D721Med (cell line): ENCODE data around the gene TTC33.
"Not testable (repeated sequence)": the region's sequence is repeated elsewhere in the genome, so short reads cannot be mapped to it uniquely, and the experiment has no call there.

Experiments used
- DNase-seq: peaks from one replicate; pipeline ENCODE4 v3.0.0; 2011; ENCODE audit warnings: low spot score; ENCODE audit not compliant: insufficient read length
- FAIRE-seq: peaks from 2 replicates; lab custom pipeline; 2011; peaks lifted over from hg19 to GRCh38; lab: Jason Lieb, UNC
- TF ChIP-seq, protein P1 (sequence below): IDR thresholded peaks from 2 replicates; pipeline ENCODE4 v1.5.1; 2012; ENCODE audit warnings: mild to moderate bottlenecking, control low read depth; ENCODE audit not compliant: insufficient read depth; ENCODE audit errors: missing control alignments

Gene TTC33

GRCh38 chr5:40649463-40650030, 106.2 kb downstream of the TTC33 start:
- FAIRE-seq (no peak), DNase-seq (no peak)
- TF ChIP-seq, protein P1, sequence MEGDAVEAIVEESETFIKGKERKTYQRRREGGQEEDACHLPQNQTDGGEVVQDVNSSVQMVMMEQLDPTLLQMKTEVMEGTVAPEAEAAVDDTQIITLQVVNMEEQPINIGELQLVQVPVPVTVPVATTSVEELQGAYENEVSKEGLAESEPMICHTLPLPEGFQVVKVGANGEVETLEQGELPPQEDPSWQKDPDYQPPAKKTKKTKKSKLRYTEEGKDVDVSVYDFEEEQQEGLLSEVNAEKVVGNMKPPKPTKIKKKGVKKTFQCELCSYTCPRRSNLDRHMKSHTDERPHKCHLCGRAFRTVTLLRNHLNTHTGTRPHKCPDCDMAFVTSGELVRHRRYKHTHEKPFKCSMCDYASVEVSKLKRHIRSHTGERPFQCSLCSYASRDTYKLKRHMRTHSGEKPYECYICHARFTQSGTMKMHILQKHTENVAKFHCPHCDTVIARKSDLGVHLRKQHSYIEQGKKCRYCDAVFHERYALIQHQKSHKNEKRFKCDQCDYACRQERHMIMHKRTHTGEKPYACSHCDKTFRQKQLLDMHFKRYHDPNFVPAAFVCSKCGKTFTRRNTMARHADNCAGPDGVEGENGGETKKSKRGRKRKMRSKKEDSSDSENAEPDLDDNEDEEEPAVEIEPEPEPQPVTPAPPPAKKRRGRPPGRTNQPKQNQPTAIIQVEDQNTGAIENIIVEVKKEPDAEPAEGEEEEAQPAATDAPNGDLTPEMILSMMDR = no peak

DNA sequence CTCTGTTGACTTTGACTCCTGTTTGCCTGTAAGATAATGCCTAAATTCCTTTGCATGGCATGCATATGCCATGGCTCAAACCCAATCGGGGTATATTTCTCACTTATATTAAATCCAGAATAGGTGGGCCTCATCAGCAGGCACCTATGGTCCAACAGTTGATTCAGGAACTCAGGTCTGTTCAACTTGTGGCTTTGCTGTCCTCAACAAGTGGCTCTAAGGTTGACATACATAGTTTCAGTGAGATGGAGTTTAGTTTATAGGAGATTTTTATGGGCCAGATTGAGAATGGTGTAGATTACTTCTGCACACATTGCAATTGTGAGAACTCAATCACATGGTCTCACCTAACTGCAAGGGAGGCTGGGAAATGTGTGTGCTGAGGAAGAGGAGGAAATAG, 107.6 kb downstream of the TTC33 start:
- FAIRE-seq (no peak), DNase-seq (no peak)
- TF ChIP-seq, protein P1 = no peak

- no peak for DNase-seq
- TF ChIP-seq, protein P1 = no peak
- no peak for FAIRE-seq
Measured at GRCh38 chr5:40646266-40646665, 109.5 kb downstream of the TTC33 start.

GRCh38 chr5:40639531-40639930, 116.2 kb downstream of the TTC33 start:
- FAIRE-seq, DNase-seq: not testable (repeated sequence)

- no peak for DNase-seq
- no peak for FAIRE-seq
- TF ChIP-seq, protein P1 = no peak
Measured at GRCh38 chr5:40634593-40634992, 121.2 kb downstream of the TTC33 start.

DNA sequence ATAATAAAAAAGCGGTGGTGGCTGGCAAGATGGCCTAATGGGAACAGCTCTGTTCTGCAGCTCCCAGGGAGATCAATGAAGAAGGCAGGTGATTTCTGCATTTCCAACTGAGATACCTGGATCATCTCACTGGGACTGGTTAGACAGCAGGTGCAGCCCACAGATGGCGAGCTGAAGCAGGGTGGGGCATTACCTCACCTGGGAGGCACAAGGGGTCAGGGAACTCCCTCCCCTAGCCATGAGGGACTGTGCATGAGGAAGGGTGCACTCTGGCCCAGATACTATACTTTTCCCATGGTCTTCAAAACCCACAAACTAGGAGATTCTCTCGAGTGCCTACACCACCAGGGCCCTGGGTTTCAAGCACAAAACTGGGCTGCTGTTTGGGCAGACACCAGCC, 121.6 kb downstream of the TTC33 start:
- DNase-seq = no peak
- FAIRE-seq = no peak
- TF ChIP-seq, protein P1 = no peak

DNA sequence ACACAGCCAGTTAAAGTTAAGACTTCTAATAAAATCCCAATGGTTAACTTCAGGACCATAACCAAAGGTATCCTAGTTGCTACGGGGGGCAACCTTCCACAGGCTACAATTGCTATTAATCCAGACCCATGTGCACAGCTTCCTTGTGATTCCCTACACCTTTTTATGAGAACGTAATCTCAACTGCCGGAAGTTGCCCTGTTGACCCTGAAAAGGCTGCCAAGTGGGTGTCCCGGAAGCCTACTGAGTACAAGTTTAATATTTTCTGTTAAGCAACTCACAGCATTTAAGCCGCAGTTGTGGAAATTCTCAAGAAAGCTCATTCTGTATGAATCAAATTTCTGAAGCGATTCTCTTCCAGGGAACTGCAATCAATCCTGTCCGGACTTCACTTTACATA, 124.5 kb downstream of the TTC33 start:
- DNase-seq = no peak
- TF ChIP-seq, protein P1 = no peak
- FAIRE-seq = no peak

DNA sequence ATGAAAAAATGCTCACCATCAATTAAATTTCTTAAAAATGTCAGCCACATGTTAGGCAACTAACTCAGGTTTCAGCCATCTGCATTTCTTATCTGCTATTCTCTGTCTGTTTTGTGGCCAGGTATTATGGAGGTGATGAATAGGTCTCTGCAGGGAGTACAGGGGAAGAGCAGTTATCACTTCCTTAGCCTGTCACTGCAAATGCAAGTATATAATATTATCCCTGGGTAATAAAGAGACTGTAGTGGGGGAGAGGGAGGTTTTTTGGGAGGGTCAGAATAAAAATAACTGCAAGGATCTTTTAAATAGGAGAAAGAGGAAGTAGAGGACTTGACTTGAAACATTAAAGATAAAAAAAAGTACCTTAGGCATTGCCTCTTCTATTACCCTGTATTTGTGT, 125.6 kb downstream of the TTC33 start:
- no peak for DNase-seq
- TF ChIP-seq, protein P1 = no peak
- no peak for FAIRE-seq
